ENCODE measurements around the gene LMNTD1.

LMNTD1 gene

DNA sequence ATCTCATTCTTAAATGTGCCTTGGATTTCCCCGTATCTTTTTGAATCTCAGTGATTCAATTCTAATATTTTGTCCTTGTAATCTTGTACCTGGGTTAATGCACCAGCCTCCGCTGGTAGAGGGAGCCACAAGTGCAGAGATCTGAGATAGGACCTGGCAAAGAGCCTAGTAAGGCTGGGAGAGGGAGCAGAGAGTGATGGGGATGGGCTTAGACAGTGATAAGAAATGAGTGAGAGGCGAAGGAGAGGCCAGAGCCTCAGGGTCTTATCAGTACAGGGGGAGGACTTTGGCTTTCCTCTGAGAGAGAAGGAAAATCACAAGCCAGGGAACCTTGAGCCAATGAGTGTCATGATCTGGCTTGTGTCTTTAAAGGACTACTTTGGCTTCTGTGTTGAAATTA is 30.5 kb upstream of the LMNTD1 start:
- 60 to 74% methylated on average over 2 to 3 of the region's 3 CpGs for WGBS, 2 experiments (ENCODE audit: insufficient coverage in 2 of 2)
- Histone ChIP-seq H3K27ac (ENCODE audit: low read depth, low read length, severe bottlenecking) (no peak overlapping the region), H3K36me3 (ENCODE audit: control insufficient read depth, insufficient read depth, low read length) (no peaks in the 10 kb centered on the region)

DNA sequence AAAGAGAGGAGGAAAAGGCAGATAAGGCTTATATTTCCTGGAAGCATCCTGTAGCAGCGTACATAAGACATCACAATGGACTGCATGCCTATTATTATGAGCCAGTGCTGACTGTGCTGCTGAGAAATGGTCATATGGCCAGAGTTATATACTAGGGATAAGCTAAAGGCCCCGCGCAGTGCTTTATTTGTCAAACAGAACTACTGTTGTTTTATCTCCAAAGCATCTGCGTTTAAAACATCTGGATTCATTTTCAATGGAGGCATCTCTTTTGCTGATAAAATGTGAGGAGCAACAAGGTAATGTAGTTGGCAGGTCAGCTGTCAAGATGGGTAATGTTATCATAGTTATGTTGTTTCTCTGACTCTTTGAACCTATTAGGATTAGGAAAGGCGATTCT is 28.0 kb upstream of the LMNTD1 start:
- Histone ChIP-seq H3K9me3 (ENCODE audit: control insufficient read depth, low read length) (no peaks in the 10 kb centered on the region), H3K36me3 (ENCODE audit: control insufficient read depth, insufficient read depth, low read length) (no peaks in the 10 kb centered on the region), H3K4me1 (ENCODE audit: control insufficient read depth, insufficient read depth, low read length, poor library complexity, severe bottlenecking) (no peaks in the 10 kb centered on the region), H3K4me3 (ENCODE audit: extremely low read depth, insufficient read depth, low read length, poor library complexity, severe bottlenecking) (no peak overlapping the region), H3K27ac (ENCODE audit: low read depth, low read length, severe bottlenecking) (no peak overlapping the region)
- WGBS, 2 experiments (ENCODE audit: insufficient coverage in 2 of 2) = 88 to 92% methylated on average over 4 of the region's 5 CpGs

More for the DNA sequence above, 30.5 kb upstream of the LMNTD1 start:
- Histone ChIP-seq H3K4me1 (ENCODE audit: control insufficient read depth, insufficient read depth, low read length, poor library complexity, severe bottlenecking) (no peaks in the 10 kb centered on the region), H3K9me3 (ENCODE audit: control insufficient read depth, low read length) (peaks cover 12% of the 10 kb centered on the region), H3K4me3 (ENCODE audit: extremely low read depth, insufficient read depth, low read length, poor library complexity, severe bottlenecking) (no peak overlapping the region)

DNA sequence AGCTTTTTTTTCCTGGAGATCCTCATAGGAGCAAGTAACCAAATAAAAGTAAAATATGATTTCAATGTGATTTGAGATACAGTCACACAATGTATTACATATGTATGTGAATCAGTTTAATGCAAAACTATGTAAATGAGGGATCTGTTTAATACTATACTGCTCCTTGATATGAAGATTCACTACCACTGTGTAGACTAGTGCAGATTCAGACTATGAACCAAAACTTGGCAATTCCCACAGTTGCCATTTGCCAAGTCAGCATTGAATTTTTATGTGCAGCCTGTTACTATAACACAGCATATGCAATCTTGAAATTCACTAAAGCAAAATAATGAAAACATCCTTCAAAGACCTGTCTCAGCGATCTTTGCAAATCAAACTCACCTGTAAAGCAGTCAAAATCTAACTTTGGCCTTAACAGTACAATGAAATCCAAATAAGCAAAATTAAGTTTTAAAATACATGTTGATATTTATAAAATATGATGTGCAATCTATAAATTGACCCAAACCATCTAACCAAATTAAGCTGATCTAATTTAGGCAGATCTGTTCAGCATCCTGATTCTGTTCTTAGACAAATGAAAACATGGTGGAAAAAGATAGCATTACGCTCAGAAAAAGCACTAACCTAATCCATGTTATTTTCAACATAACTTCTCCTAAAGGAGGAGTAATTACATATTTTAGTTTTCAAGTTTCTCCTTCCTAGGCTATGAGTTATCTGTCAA is 25.5 kb upstream of the LMNTD1 start:
- Histone ChIP-seq H3K4me1 (ENCODE audit: control insufficient read depth, insufficient read depth, low read length, poor library complexity, severe bottlenecking) (no peaks in the 10 kb centered on the region), H3K27ac (ENCODE audit: low read depth, low read length, severe bottlenecking) (no peak overlapping the region), H3K36me3 (ENCODE audit: control insufficient read depth, insufficient read depth, low read length) (no peaks in the 10 kb centered on the region), H3K4me3 (ENCODE audit: extremely low read depth, insufficient read depth, low read length, poor library complexity, severe bottlenecking) (no peak overlapping the region), H3K9me3 (ENCODE audit: control insufficient read depth, low read length) (no peaks in the 10 kb centered on the region)
- WGBS, 2 experiments (ENCODE audit: insufficient coverage in 2 of 2) = 83% methylated on average over 1 of the region's 2 CpGs; no CpG with 5 or more reads in 1 of the 2 experiments

DNA sequence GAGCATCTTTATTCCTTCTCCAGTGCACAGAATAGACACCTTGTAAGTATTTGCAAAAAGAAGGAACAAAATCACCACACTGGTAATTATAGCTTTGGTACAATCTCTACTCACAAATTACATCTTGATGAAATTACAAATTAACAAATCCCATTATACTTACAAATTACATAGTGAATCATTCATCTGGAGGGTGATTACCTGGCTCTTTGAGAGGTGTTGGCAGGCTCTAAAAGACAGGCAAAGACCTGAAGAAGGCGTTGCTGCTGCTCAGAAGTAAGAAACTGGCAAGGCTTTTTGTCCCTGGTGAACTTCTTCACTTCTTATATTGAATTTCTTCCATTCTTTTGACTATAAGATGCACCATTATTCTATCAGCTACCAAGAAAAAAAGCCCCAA is 21.7 kb upstream of the LMNTD1 start:
- Histone ChIP-seq H3K9me3 (ENCODE audit: control insufficient read depth, low read length) (no peaks in the 10 kb centered on the region), H3K4me1 (ENCODE audit: control insufficient read depth, insufficient read depth, low read length, poor library complexity, severe bottlenecking) (no peaks in the 10 kb centered on the region), H3K36me3 (ENCODE audit: control insufficient read depth, insufficient read depth, low read length) (no peaks in the 10 kb centered on the region), H3K27ac (ENCODE audit: low read depth, low read length, severe bottlenecking) (no peak overlapping the region), H3K4me3 (ENCODE audit: extremely low read depth, insufficient read depth, low read length, poor library complexity, severe bottlenecking) (no peak overlapping the region)
- 83 to 100% methylated on average over 1 of the region's 1 CpG for WGBS, 2 experiments (ENCODE audit: insufficient coverage in 2 of 2)

DNA sequence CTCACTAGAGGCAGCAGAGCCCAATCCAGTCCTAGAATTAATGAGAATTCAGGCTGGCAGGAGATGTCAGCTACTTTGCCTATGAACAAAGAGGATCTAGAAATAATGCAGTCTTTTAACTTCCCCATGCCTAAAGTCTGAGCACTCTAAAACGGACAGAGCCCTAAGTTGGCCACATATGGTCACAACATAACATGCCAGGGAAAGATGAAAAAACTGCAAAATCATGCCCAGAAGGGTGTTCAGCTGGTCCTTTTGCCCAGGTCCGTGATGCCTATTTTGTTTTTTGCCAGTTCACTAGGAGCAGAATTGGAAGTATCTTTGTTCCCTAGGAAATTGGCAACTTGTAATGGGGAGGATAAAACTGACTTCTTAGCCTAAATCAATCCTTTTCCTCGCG is 20.3 kb upstream of the LMNTD1 start:
- Histone ChIP-seq H3K4me3 (ENCODE audit: extremely low read depth, insufficient read depth, low read length, poor library complexity, severe bottlenecking) (no peak overlapping the region), H3K9me3 (ENCODE audit: control insufficient read depth, low read length) (no peaks in the 10 kb centered on the region), H3K36me3 (ENCODE audit: control insufficient read depth, insufficient read depth, low read length) (no peaks in the 10 kb centered on the region), H3K4me1 (ENCODE audit: control insufficient read depth, insufficient read depth, low read length, poor library complexity, severe bottlenecking) (no peaks in the 10 kb centered on the region), H3K27ac (ENCODE audit: low read depth, low read length, severe bottlenecking) (no peak overlapping the region)
- WGBS, 2 experiments (ENCODE audit: insufficient coverage in 2 of 2) = 86 to 89% methylated on average over 3 to 4 of the region's 4 CpGs

DNA sequence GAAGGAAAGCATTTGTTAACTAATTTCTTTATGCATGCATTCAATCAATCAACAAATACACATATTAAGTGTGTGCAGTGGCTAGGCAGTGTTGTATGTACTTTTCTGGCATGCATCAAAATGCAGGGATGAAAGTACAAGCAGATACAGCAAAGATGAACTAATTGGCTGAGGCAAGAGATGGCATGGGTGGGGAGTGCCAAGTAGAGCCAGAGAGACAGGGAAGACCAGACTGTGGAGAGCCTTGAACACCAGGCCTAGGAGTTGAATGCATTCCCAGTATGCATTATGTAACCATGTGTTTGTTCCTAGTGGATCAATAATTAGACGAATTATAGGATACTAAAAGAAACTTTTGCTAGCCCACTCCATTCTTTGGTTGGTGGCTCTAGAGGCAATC is 17.3 kb upstream of the LMNTD1 start:
- H3K9me3 ChIP-seq (ENCODE audit: control insufficient read depth, low read length) = no peaks in the 10 kb centered on the region
- no peak overlapping the region for H3K27ac ChIP-seq (ENCODE audit: low read depth, low read length, severe bottlenecking)
- no peak overlapping the region for H3K4me3 ChIP-seq (ENCODE audit: extremely low read depth, insufficient read depth, low read length, poor library complexity, severe bottlenecking)
- no peaks in the 10 kb centered on the region for H3K36me3 ChIP-seq (ENCODE audit: control insufficient read depth, insufficient read depth, low read length)
- no peaks in the 10 kb centered on the region for H3K4me1 ChIP-seq (ENCODE audit: control insufficient read depth, insufficient read depth, low read length, poor library complexity, severe bottlenecking)
- WGBS, 2 experiments (ENCODE audit: insufficient coverage in 2 of 2) = no CpG with 5 or more reads among the region's 1 CpG

DNA sequence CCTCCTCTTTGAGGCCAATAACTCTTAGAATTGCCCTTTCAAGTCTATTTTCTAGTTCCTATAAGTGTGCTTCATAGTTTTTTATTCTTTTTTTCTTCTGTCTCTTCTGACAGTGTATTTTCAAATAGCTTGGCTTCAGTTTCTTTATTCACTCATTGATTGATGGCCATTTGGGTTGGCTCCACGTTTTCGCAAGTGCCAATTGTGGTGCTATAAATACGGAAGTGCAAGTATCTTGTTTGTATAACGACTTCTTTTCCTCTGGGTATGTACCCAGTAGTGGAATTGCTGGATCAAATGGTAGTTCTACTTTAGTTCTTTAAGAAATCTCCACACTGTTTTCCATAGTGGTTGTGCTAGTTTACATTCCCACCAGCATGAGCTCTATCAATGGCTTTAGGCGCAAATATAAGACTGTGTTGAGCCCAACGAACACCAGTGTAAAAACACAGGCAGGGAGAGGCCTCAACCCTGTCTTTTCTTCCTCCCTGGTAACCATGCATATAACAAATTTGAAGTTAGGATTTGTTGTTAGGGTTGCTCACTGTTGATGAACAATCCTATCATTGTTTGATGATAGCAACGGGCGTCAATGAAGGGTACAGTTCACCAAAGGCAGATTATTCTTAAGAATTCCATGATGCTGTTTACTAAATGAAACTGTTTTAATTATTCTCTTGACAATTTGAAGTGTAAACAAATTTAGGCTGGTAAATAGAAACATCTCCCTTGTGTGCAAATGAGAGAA is 13.3 kb upstream of the LMNTD1 start:
- Histone ChIP-seq H3K4me1 (ENCODE audit: control insufficient read depth, insufficient read depth, low read length, poor library complexity, severe bottlenecking) (no peaks in the 10 kb centered on the region), H3K27ac (ENCODE audit: low read depth, low read length, severe bottlenecking) (no peak overlapping the region), H3K4me3 (ENCODE audit: extremely low read depth, insufficient read depth, low read length, poor library complexity, severe bottlenecking) (no peak overlapping the region), H3K9me3 (ENCODE audit: control insufficient read depth, low read length) (no peaks in the 10 kb centered on the region), H3K36me3 (ENCODE audit: control insufficient read depth, insufficient read depth, low read length) (no peaks in the 10 kb centered on the region)
- 91 to 100% methylated on average over 1 to 6 of the region's 8 CpGs for WGBS, 2 experiments (ENCODE audit: insufficient coverage in 2 of 2)

DNA sequence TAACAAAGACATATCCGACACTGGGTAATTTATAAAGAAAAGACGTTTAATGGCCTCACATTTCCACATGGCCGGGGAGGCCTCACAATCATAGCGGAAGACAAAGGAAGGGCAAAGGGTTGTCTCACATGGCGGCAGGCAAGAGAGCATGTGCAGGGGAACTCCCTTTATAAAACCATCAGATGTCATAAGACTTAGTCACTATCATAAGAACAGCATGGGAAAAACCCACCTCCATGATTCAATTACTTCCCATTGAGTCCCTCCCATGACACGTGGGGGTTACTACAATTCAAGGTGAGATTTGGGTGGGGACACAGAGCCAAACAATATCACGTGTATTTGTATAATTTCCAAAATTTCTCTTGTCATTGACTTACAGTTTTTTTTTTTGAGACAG is 5.5 kb upstream of the LMNTD1 start:
- Histone ChIP-seq H3K9me3 (ENCODE audit: control insufficient read depth, low read length) (no peaks in the 10 kb centered on the region), H3K4me1 (ENCODE audit: control insufficient read depth, insufficient read depth, low read length, poor library complexity, severe bottlenecking) (no peaks in the 10 kb centered on the region), H3K27ac (ENCODE audit: low read depth, low read length, severe bottlenecking) (no peak overlapping the region), H3K36me3 (ENCODE audit: control insufficient read depth, insufficient read depth, low read length) (no peaks in the 10 kb centered on the region), H3K4me3 (ENCODE audit: extremely low read depth, insufficient read depth, low read length, poor library complexity, severe bottlenecking) (no peak overlapping the region)
- WGBS, 2 experiments (ENCODE audit: insufficient coverage in 2 of 2) = 93 to 100% methylated on average over 5 of the region's 7 CpGs

DNA sequence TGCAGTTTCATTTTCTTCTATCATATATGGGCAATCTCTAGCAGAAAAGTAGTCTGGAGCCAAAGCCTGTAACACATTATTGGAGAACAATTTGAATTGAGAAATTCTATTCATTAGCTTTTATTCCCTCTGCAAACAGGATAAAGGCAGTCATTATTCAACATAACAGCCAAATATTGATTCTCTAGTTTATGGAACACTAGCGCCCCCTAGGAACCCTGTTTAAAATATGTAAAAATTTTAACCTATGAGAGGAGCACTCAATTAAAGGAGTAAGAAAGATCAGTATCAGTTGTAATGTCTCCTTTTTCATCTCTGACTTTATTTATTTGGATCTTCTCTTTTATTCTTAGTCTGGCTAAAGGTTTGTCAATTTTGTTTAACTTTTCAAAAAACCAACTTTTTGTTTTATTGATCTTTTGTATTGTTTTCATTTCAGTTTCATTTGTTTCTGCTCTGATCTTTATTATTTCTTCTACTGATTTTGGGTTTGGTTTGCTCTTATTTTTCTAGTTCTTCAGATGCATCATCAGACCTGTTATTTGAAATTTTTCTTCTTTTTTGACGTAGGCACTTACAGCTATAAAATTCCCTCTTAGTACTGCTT is 4.8 kb upstream of the LMNTD1 start:
- Histone ChIP-seq H3K27ac (ENCODE audit: low read depth, low read length, severe bottlenecking) (no peak overlapping the region), H3K36me3 (ENCODE audit: control insufficient read depth, insufficient read depth, low read length) (no peaks in the 10 kb centered on the region), H3K4me3 (ENCODE audit: extremely low read depth, insufficient read depth, low read length, poor library complexity, severe bottlenecking) (no peak overlapping the region), H3K4me1 (ENCODE audit: control insufficient read depth, insufficient read depth, low read length, poor library complexity, severe bottlenecking) (no peaks in the 10 kb centered on the region), H3K9me3 (ENCODE audit: control insufficient read depth, low read length) (no peaks in the 10 kb centered on the region)
- WGBS, 2 experiments (ENCODE audit: insufficient coverage in 2 of 2) = no CpG with 5 or more reads among the region's 2 CpGs

DNA sequence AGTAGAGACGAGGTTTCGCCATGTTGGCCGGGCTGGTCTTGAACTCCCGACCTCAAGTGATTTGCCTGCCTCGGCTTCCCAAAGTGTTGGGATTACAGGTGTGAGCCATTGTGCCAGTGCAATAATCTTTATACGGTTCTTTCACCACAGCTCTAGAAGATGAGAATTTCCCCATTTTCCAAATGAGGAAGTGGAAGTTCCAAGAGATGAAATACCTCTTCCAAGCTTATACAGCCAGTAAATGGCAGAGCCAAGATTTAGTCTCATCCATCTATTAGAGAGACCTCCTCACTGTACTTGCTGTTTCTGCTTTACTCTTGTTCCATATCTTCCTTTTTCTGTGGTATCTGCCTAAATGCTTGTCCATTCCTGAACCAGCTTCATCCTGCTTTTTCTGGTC is 3.1 kb upstream of the LMNTD1 start:
- WGBS, 2 experiments (ENCODE audit: insufficient coverage in 2 of 2) = 94 to 97% methylated on average over 6 of the region's 6 CpGs
- no peak overlapping the region for H3K27ac ChIP-seq (ENCODE audit: low read depth, low read length, severe bottlenecking)

DNA sequence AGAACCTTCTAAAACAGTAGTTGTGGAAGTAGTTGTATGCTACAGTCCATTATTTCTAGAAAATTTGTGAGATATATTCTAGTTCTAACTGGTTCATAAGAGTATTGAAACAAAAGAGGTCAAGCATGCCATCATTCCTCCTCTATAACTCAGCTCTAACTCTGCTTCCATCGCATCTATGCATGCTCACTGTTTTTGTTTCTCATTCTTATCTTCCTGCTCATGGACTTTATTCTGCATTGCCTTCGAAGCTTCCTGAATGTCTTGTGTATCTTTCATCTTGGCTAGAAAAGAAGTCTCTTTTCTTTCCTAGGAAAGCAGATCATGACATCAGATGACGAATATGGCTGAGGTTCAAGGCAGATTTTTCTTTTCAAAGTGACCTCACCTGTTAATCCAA is 402 bp downstream of the LMNTD1 start:
- 89 to 96% methylated on average over 2 to 3 of the region's 3 CpGs for WGBS, 2 experiments (ENCODE audit: insufficient coverage in 2 of 2)
- H3K4me1 ChIP-seq (ENCODE audit: control insufficient read depth, insufficient read depth, low read length, poor library complexity, severe bottlenecking) = no peaks in the 10 kb centered on the region
- no peak overlapping the region for H3K27ac ChIP-seq (ENCODE audit: low read depth, low read length, severe bottlenecking)
- H3K36me3 ChIP-seq (ENCODE audit: control insufficient read depth, insufficient read depth, low read length) = no peaks in the 10 kb centered on the region
- H3K4me3 ChIP-seq (ENCODE audit: extremely low read depth, insufficient read depth, low read length, poor library complexity, severe bottlenecking) = no peak overlapping the region
- no peaks in the 10 kb centered on the region for H3K9me3 ChIP-seq (ENCODE audit: control insufficient read depth, low read length)

More for the DNA sequence above, 3.1 kb upstream of the LMNTD1 start:
- H3K9me3 ChIP-seq (ENCODE audit: control insufficient read depth, low read length) = no peaks in the 10 kb centered on the region
- no peak overlapping the region for H3K4me3 ChIP-seq (ENCODE audit: extremely low read depth, insufficient read depth, low read length, poor library complexity, severe bottlenecking)
- H3K4me1 ChIP-seq (ENCODE audit: control insufficient read depth, insufficient read depth, low read length, poor library complexity, severe bottlenecking) = no peaks in the 10 kb centered on the region
- H3K36me3 ChIP-seq (ENCODE audit: control insufficient read depth, insufficient read depth, low read length) = no peaks in the 10 kb centered on the region

Data from mesodermal cell (in vitro differentiated cells).